ENCODE results near the gene RHBDL2. TPM values are rescaled to one million over a fixed set of nuclear protein-coding genes. Genes with fewer than 3 reads are reported as not detected.
A peak's percentile ranks its signal among the peaks of the same experiment; 100 is the strongest.

The RHBDL2 gene
- total and polyA plus RNA-seq, 2 of the 13 experiments (the other 11 are each of a cell fraction or from before 2014, with no cell fraction given): 3.3 to 5.4 TPM

DNA sequence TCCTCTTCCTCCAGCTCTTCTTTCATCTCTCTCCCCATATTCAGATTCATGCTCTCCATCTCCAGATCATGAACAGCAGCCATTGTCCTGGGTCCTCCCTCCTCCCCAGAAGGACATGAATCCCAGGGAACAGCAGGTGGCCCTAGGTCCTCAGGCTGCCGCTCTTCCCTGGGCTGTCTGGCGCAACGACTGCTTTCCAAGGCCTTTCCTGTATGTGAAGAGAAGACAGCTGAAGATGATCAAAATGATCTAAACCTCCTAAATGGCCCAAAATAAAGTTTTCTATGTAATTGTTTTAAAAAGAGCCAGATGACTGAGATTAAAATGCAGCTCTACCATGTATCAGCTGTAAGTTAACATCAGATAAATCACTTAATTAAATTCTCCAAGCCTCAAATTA lies 22.5 kb downstream of the RHBDL2 start:
- no peak overlapping the region for H2AFZ ChIP-seq (ENCODE audit: low read length)
- ChIA-PET POLR2A (no interaction called here), CTCF (ENCODE audit: low intra/inter-chr PET ratio, low total read pairs) (no interaction called here)
- H3K27me3 ChIP-seq (ENCODE audit: control insufficient read depth in 1 of 2, insufficient read depth in 2 of 2, low read length in 2 of 2): no peaks in the 10 kb centered on the region
- H3K9ac ChIP-seq (ENCODE audit: insufficient read depth, low read depth, low read length): no peak overlapping the region
- intact Hi-C loops (cut with micrococcal nuclease; ENCODE audit: unreplicated experiment): no loop called here
- H3K4me1 ChIP-seq (ENCODE audit: insufficient read depth, low read length): peaks cover 13% of the 10 kb centered on the region
- no peaks in the 10 kb centered on the region for H3K79me2 ChIP-seq (ENCODE audit: insufficient read depth, low read length)
- H3K36me3 ChIP-seq (replicated peaks in 1 of 2; ENCODE audit: control insufficient read depth in 1 of 2, insufficient read depth in 2 of 2, low read length in 2 of 2): no peaks in the 10 kb centered on the region; a peak in 1 of 5 replicates
- 87% methylated on average over 3 of the region's 3 CpGs for WGBS (ENCODE audit: low lambda C conversion rate)
- H3K4me3 ChIP-seq (replicated peaks in 1 of 3; ENCODE audit: insufficient read depth in 1 of 3, low read depth in 2 of 3, low read length in 3 of 3): no peak overlapping the region
- ATAC-seq (peak; percentile 55), DNase-seq (ENCODE audit: low spot score) (peak; percentile 28), FAIRE-seq (no peak)
- in situ Hi-C loops (cut with HindIII; ENCODE audit: extremely low pct_ligation_motif_present, low pct_unique_long_range_greater_than_20kb): no loop called here
- no TSS peak for BruUV-seq (replicated peaks)
- H4K20me1 ChIP-seq (ENCODE audit: insufficient read depth, low read length): no peaks in the 10 kb centered on the region
- no peak overlapping the region for H3K4me2 ChIP-seq (ENCODE audit: low read depth, low read length)
- no peak overlapping the region for H3K27ac ChIP-seq (ENCODE audit: extremely low read length, insufficient read depth, low read length)
- H3K9me3 ChIP-seq (ENCODE audit: low read length): no peaks in the 10 kb centered on the region
- TF ChIP-seq MTA3 (CRISPR knock-in tag; IDR thresholded peaks at IDR 0.05) (no peak), RXRA (CRISPR knock-in tag; IDR thresholded peaks at IDR 0.05) (no peak), ZNF383 (CRISPR knock-in tag; IDR thresholded peaks at IDR 0.05; ENCODE audit: borderline replicate concordance) (no peak), ZNF570 (CRISPR knock-in tag; IDR thresholded peaks at IDR 0.05; ENCODE audit: borderline replicate concordance) (no peak), ZNF317 (CRISPR knock-in tag; IDR thresholded peaks at IDR 0.05) (no peak), MAFF (IDR thresholded peaks at IDR 0.05; ENCODE audit: low read depth, low read length) (no peak), ADNP (CRISPR knock-in tag; IDR thresholded peaks at IDR 0.05) (no peak), ZNF260 (CRISPR knock-in tag; IDR thresholded peaks at IDR 0.05; ENCODE audit: borderline replicate concordance, low read depth) (no peak), ZNF34 (CRISPR knock-in tag; IDR thresholded peaks at IDR 0.05; ENCODE audit: borderline replicate concordance) (no peak), CTCF (CRISPR knock-in tag; IDR thresholded peaks at IDR 0.05) (peak; percentile 62), PAF1 (CRISPR knock-in tag; IDR thresholded peaks at IDR 0.05) (no peak), CHD2 (IDR thresholded peaks at IDR 0.05; ENCODE audit: low read depth, low read length) (no peak), CEBPB (IDR thresholded peaks at IDR 0.05; ENCODE audit: borderline replicate concordance, low read depth, low read length) (0 out of 2 replicates have a peak, but pooled peaks have one; percentile 28), ZNF781 (CRISPR knock-in tag; IDR thresholded peaks at IDR 0.05; ENCODE audit: borderline replicate concordance, not compliant biosample characterization) (no peak), TGIF2 (CRISPR knock-in tag; IDR thresholded peaks at IDR 0.05) (no peak), ZFP36L1 (CRISPR knock-in tag; IDR thresholded peaks at IDR 0.05) (no peak), MTF1 (CRISPR knock-in tag; IDR thresholded peaks at IDR 0.05) (no peak), HMG20B (CRISPR knock-in tag; conservative IDR thresholded peaks at IDR 0.05) (no peak), SRSF9 (IDR thresholded peaks at IDR 0.05; ENCODE audit: borderline replicate concordance, insufficient read depth, low read depth, low read length, poor library complexity, severe bottlenecking) (no peak)
- TF ChIP-seq, protein P1, sequence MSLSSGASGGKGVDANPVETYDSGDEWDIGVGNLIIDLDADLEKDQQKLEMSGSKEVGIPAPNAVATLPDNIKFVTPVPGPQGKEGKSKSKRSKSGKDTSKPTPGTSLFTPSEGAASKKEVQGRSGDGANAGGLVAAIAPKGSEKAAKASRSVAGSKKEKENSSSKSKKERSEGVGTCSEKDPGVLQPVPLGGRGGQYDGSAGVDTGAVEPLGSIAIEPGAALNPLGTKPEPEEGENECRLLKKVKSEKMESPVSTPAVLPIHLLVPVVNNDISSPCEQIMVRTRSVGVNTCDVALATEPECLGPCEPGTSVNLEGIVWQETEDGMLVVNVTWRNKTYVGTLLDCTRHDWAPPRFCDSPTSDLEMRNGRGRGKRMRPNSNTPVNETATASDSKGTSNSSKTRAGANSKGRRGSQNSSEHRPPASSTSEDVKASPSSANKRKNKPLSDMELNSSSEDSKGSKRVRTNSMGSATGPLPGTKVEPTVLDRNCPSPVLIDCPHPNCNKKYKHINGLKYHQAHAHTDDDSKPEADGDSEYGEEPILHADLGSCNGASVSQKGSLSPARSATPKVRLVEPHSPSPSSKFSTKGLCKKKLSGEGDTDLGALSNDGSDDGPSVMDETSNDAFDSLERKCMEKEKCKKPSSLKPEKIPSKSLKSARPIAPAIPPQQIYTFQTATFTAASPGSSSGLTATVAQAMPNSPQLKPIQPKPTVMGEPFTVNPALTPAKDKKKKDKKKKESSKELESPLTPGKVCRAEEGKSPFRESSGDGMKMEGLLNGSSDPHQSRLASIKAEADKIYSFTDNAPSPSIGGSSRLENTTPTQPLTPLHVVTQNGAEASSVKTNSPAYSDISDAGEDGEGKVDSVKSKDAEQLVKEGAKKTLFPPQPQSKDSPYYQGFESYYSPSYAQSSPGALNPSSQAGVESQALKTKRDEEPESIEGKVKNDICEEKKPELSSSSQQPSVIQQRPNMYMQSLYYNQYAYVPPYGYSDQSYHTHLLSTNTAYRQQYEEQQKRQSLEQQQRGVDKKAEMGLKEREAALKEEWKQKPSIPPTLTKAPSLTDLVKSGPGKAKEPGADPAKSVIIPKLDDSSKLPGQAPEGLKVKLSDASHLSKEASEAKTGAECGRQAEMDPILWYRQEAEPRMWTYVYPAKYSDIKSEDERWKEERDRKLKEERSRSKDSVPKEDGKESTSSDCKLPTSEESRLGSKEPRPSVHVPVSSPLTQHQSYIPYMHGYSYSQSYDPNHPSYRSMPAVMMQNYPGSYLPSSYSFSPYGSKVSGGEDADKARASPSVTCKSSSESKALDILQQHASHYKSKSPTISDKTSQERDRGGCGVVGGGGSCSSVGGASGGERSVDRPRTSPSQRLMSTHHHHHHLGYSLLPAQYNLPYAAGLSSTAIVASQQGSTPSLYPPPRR (CRISPR knock-in tag; IDR thresholded peaks at IDR 0.05; ENCODE audit: borderline replicate concordance): no peak
